SH-SY5Y (cell line): Measurements from ENCODE around the gene PTPRK.

Experiments
- GATA2 ChIP-seq: IDR thresholded peaks from 2 replicates; pipeline ENCODE4 v1.6.1; 2011; ENCODE audit warnings: mild to moderate bottlenecking, low read depth, low read length
- GATA3 ChIP-seq: IDR thresholded peaks from 2 replicates; pipeline ENCODE4 v1.6.1; 2011; ENCODE audit warnings: low read depth, mild to moderate bottlenecking, low read length, moderate library complexity

- TF ChIP-seq GATA2 (no peak), GATA3 (no peak)
Measured at GRCh38 chr6:128531696-128532095, 11.3 kb upstream of the PTPRK start.
